ENCODE results near the gene MORC3. TPM values are rescaled to one million over a fixed set of nuclear protein-coding genes. Genes with fewer than 3 reads are reported as not detected.
A peak's percentile ranks its signal among the peaks of the same experiment; 100 is the strongest.

Gene MORC3
- total and polyA plus RNA-seq, 2 experiments from 2014 or later, result 15.6 to 31.8 TPM

DNA sequence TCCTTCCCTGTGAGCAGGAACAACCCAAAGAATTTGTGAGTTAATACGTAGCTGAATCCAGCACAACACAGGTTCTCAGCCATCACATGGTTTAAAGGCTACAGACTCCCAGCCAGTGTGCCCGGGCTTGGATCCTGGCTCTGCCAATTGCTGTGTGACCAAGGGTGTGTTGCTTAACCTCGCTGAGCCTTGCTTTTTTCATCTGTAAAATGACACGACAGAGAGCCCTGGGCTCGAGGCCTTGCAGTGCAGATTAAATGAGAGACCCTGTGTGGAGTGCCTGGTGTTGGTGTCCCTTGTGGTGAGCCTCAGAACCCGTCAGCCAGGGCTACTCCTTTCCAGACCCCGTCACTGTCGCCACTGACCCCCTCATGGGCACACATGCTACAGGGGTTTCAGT, 104.6 kb downstream of the MORC3 start:
- Histone ChIP-seq H3K9me3 (ENCODE audit: low read depth) (no peaks in the 10 kb centered on the region), H3K36me3 (no peaks in the 10 kb centered on the region), H3K4me1 (ENCODE audit: low read depth) (peaks cover under 1% of the 10 kb centered on the region), H3K27me3 (no peaks in the 10 kb centered on the region), H3K4me3 (no peak overlapping the region), H3K27ac (no peak overlapping the region)
- DNase-seq (ENCODE audit: low read depth in 1 of 2, low spot score in 1 of 2), result no peak
- TF ChIP-seq, protein P1, sequence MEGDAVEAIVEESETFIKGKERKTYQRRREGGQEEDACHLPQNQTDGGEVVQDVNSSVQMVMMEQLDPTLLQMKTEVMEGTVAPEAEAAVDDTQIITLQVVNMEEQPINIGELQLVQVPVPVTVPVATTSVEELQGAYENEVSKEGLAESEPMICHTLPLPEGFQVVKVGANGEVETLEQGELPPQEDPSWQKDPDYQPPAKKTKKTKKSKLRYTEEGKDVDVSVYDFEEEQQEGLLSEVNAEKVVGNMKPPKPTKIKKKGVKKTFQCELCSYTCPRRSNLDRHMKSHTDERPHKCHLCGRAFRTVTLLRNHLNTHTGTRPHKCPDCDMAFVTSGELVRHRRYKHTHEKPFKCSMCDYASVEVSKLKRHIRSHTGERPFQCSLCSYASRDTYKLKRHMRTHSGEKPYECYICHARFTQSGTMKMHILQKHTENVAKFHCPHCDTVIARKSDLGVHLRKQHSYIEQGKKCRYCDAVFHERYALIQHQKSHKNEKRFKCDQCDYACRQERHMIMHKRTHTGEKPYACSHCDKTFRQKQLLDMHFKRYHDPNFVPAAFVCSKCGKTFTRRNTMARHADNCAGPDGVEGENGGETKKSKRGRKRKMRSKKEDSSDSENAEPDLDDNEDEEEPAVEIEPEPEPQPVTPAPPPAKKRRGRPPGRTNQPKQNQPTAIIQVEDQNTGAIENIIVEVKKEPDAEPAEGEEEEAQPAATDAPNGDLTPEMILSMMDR (IDR thresholded peaks at IDR 0.05; ENCODE audit: low read depth, low read length), result no peak

DNA sequence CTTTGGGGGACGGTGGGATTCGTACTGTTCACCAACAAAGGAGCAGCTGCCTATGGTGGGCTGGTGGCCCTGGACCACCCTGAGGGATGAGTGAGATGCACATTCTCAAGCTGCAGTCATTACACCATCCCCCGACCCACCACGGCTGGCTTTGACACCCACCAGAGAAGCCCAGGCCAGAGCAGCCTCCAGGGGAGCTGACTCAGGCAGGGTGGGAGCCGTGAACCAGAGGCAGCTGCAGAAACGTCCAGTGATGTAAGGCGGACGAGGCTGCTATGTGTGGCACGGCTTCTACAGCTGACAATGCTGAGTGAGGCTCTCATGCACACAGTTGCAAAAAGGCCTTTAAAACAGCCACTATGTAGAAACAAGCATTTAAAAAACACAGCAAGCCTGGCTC, 105.3 kb downstream of the MORC3 start:
- Histone ChIP-seq H3K4me3 (no peak overlapping the region), H3K27ac (no peak overlapping the region), H3K27me3 (no peaks in the 10 kb centered on the region), H3K9me3 (ENCODE audit: low read depth) (no peaks in the 10 kb centered on the region), H3K4me1 (ENCODE audit: low read depth) (peaks cover 8% of the 10 kb centered on the region), H3K36me3 (no peaks in the 10 kb centered on the region)
- TF ChIP-seq, protein P1 (IDR thresholded peaks at IDR 0.05; ENCODE audit: low read depth, low read length), result no peak
- DNase-seq (ENCODE audit: low read depth in 1 of 2, low spot score in 1 of 2), result peak in 1 of 2 donors; percentile 25

Other genes with a start within 250 kb of the MORC3 start
- not detected in 2 replicates for gene CBR3, start 185.1 kb upstream of the MORC3 start, total RNA-seq
- not detected in 2 replicates for gene CBR3, start 185.1 kb upstream of the MORC3 start, polyA plus RNA-seq
- gene DOP1B, start 163.4 kb upstream of the MORC3 start, total RNA-seq, result 3.3 and 5.8 TPM in 2 replicates
- gene DOP1B, start 163.4 kb upstream of the MORC3 start, polyA plus RNA-seq, result 6.9 and 7.4 TPM in 2 replicates
- gene CHAF1B, start 65.2 kb downstream of the MORC3 start, total RNA-seq, result 2.6 and 3.1 TPM in 2 replicates
- gene CHAF1B, start 65.2 kb downstream of the MORC3 start, polyA plus RNA-seq, result 2.4 and 5.0 TPM in 2 replicates
- gene CLDN14, start 159.9 kb downstream of the MORC3 start, total RNA-seq, result not detected in 2 replicates
- not detected in 2 replicates for gene CLDN14, start 159.9 kb downstream of the MORC3 start, polyA plus RNA-seq